A549 (cell line): ENCODE results near the gene TNNT2. TPM values are rescaled to one million over a fixed set of nuclear protein-coding genes. Genes with fewer than 3 reads are reported as not detected.

Experiments used
- ATAC-seq, 2 experiments: fragments of 200-7000 bp in 1 of 2; fragments of >200 bp in 1 of 2; cut with Nextera tagmentation in 1 of 2; cut with Tn5 transposase in 1 of 2; 3 replicates each; pipeline versions ENCODE4 v1.8.0 to v1.9.1; 2018 to 2020; ENCODE audit warnings: mild to moderate bottlenecking in 1 of 2, moderate library complexity in 1 of 2
- CTCF ChIA-PET: fragments of 300-600 bp; sonication (Branson Sonifier 250); formaldehyde crosslinking; extraction: SDS; loops from one replicate; lab custom pipeline; 2021; ENCODE audit warnings: antibody characterized with exemption, inconsistent platforms; lab: Yijun Ruan, JAX
- POLR2A ChIA-PET: fragments of 350-600 bp; formaldehyde crosslinking; extraction: SDS; loops from one replicate; lab custom pipeline; 2021; ENCODE audit warnings: antibody characterized with exemption, inconsistent platforms; lab: Yijun Ruan, JAX
- DNase-seq, 2 experiments: peaks; one replicate each; pipeline versions ENCODE4 v3.0.0 to v3.0.0-alpha.2; 2011 to 2016; ENCODE audit warnings: low read depth in 1 of 2, low spot score in 1 of 2
- FAIRE-seq: peaks from 2 replicates; lab custom pipeline; 2011; peaks lifted over from hg19 to GRCh38; lab: Jason Lieb, UNC
- H3K27ac ChIP-seq, 2 experiments: fragments of >200 bp; sonication (Bioruptor Twin); formaldehyde crosslinking; 3 replicates each; pipeline ENCODE4 v1.5.1; 2016 to 2017
- H3K4me1 ChIP-seq: fragments of >200 bp; sonication (Bioruptor Twin); formaldehyde crosslinking; 3 replicates; pipeline ENCODE4 v1.6.1; 2016
- H3K4me2 ChIP-seq: fragments of >200 bp; sonication (Bioruptor Twin); formaldehyde crosslinking; 3 replicates; pipeline ENCODE4 v1.6.1; 2016
- H3K4me3 ChIP-seq: fragments of >200 bp; sonication (Bioruptor Twin); formaldehyde crosslinking; 3 replicates; pipeline ENCODE4 v1.5.1; 2016
- H3K9me3 ChIP-seq: fragments of >200 bp; sonication (Bioruptor Twin); formaldehyde crosslinking; 3 replicates; pipeline ENCODE4 v1.6.1; 2016
- BCL3 ChIP-seq: fragments of >200 bp; sonication (Bioruptor Twin); formaldehyde crosslinking; IDR thresholded peaks from 3 replicates; pipeline ENCODE4 v1.6.1; 2016
- BHLHE40 ChIP-seq: IDR thresholded peaks from 2 replicates; pipeline ENCODE4 v1.6.1; 2012; ENCODE audit warnings: low read depth, low read length, inconsistent platforms
- CBX2 ChIP-seq: fragments of 200-600 bp; sonication (generic); IDR thresholded peaks from 2 replicates; pipeline ENCODE4 v1.6.1; 2016; ENCODE audit warnings: low read depth, mild to moderate bottlenecking, borderline replicate concordance
- CBX8 ChIP-seq: fragments of 200-600 bp; sonication (generic); IDR thresholded peaks from 2 replicates; pipeline ENCODE4 v1.6.1; 2016
- CEBPB ChIP-seq, 2 experiments: fragments of >200 bp in 1 of 2; sonication (Bioruptor Twin) in 1 of 2; formaldehyde crosslinking in 1 of 2; IDR thresholded peaks; 2 replicates each; pipeline ENCODE4 v1.6.1; 2012 to 2016
- CHD2 ChIP-seq: fragments of 150-350 bp; IDR thresholded peaks from 2 replicates; pipeline ENCODE4 v1.6.1; 2014; ENCODE audit warnings: low read length; ENCODE audit not compliant: partially characterized antibody
- CHD4 ChIP-seq: fragments of 200-600 bp; sonication (generic); IDR thresholded peaks from 2 replicates; pipeline ENCODE4 v1.6.1; 2016; ENCODE audit warnings: antibody characterized with exemption, mild to moderate bottlenecking, borderline replicate concordance
- EHF ChIP-seq: fragments of 250-450 bp; sonication (Bioruptor Pico); IDR thresholded peaks from 2 replicates; pipeline ENCODE4 v1.5.0; 2020; ENCODE audit warnings: mild to moderate bottlenecking
- EP300 ChIP-seq, 2 experiments: fragments of >200 bp; sonication (Bioruptor Twin); formaldehyde crosslinking; IDR thresholded peaks; 2 replicates in 1 of 2; 3 replicates in 1 of 2; pipeline ENCODE4 v1.6.1; 2016 to 2017
- FOSL2 ChIP-seq, 2 experiments: fragments of 450-650 bp in 1 of 2; fragments of >200 bp in 1 of 2; sonication (Bioruptor Twin) in 1 of 2; formaldehyde crosslinking; IDR thresholded peaks; 2 replicates each; pipeline versions ENCODE4 v1.5.0 to v1.6.1; 2016 to 2020; ENCODE audit warnings: mild to moderate bottlenecking in 1 of 2, moderate library complexity in 1 of 2
- GATA3 ChIP-seq: IDR thresholded peaks from 2 replicates; pipeline ENCODE4 v1.6.1; 2012; ENCODE audit warnings: borderline replicate concordance
- HDAC2 ChIP-seq: fragments of 200-600 bp; sonication (generic); IDR thresholded peaks from 2 replicates; pipeline ENCODE4 v1.6.1; 2016
- HEYL ChIP-seq: fragments of 250-450 bp; sonication (Bioruptor Pico); IDR thresholded peaks from 2 replicates; pipeline ENCODE4 v1.8.0; 2021; ENCODE audit warnings: mild to moderate bottlenecking, moderate library complexity
- HOXA7 ChIP-seq: fragments of 250-450 bp; sonication (Bioruptor Pico); IDR thresholded peaks from 2 replicates; pipeline ENCODE4 v1.5.0; 2020; ENCODE audit warnings: mild to moderate bottlenecking, moderate library complexity
- JUN ChIP-seq, 2 experiments: fragments of >200 bp; sonication (Bioruptor Twin); formaldehyde crosslinking; IDR thresholded peaks; 2 replicates in 1 of 2; 3 replicates in 1 of 2; pipeline ENCODE4 v1.6.1; 2016 to 2017
- JUNB ChIP-seq: fragments of >200 bp; sonication (Bioruptor Twin); formaldehyde crosslinking; IDR thresholded peaks from 2 replicates; pipeline ENCODE4 v1.6.1; 2016
- MAX ChIP-seq: IDR thresholded peaks from 2 replicates; pipeline ENCODE4 v1.6.1; 2012
- NFE2L2 ChIP-seq: fragments of 150-350 bp; conservative IDR thresholded peaks from 2 replicates; pipeline ENCODE4 v1.6.1; 2014; ENCODE audit warnings: low read length
- NR3C1 ChIP-seq: fragments of >200 bp; sonication (Bioruptor Twin); formaldehyde crosslinking; IDR thresholded peaks from 3 replicates; pipeline ENCODE4 v1.6.1; 2017
- PBX3 ChIP-seq: IDR thresholded peaks from 2 replicates; pipeline ENCODE4 v1.6.1; 2012
- PHF8 ChIP-seq: fragments of 200-600 bp; sonication (generic); IDR thresholded peaks from 2 replicates; pipeline ENCODE4 v1.6.1; 2016; ENCODE audit warnings: low read depth, mild to moderate bottlenecking, antibody characterized with exemption, moderate library complexity, borderline replicate concordance
- POLR2A ChIP-seq: IDR thresholded peaks from 2 replicates; pipeline ENCODE4 v1.6.1; 2012; ENCODE audit warnings: mild to moderate bottlenecking, low read length
- RNF2 ChIP-seq: fragments of 200-600 bp; sonication (generic); IDR thresholded peaks from 2 replicates; pipeline ENCODE4 v1.6.1; 2016; ENCODE audit warnings: low read depth, mild to moderate bottlenecking, antibody characterized with exemption, moderate library complexity, borderline replicate concordance
- SMC3 ChIP-seq: fragments of >200 bp; sonication (Bioruptor Twin); formaldehyde crosslinking; IDR thresholded peaks from 3 replicates; pipeline ENCODE4 v1.6.1; 2018; ENCODE audit warnings: inconsistent platforms
- TFCP2L1 ChIP-seq: fragments of 250-450 bp; sonication (Bioruptor Pico); IDR thresholded peaks from 2 replicates; pipeline ENCODE4 v1.5.0; 2021; ENCODE audit warnings: mild to moderate bottlenecking
- ZC3H11A ChIP-seq: fragments of 450-650 bp; IDR thresholded peaks from 2 replicates; pipeline ENCODE4 v1.6.1; 2014; ENCODE audit warnings: antibody characterized with exemption, mild to moderate bottlenecking
- ZFP36 ChIP-seq: fragments of 450-650 bp; IDR thresholded peaks from 2 replicates; pipeline ENCODE4 v1.6.1; 2014; ENCODE audit warnings: borderline replicate concordance; ENCODE audit not compliant: partially characterized antibody
- WGBS: methylation state at CpG from one replicate; pipeline ENCODE4 v1.1.6; 2017; ENCODE audit errors: missing lambda C conversion rate; 5-methylcytosine and 5-hydroxymethylcytosine counted together
- polyA plus RNA-seq, 4 experiments: library from polyadenylated mRNA; depleted of rRNA in 3 of 4; stranded (reverse); fragments of >200 nt; fragmentation: RNase III in 1 of 4; extraction: RNeasy Plus Mini Kit Qiagen cat#74134 plus additional on column Dnase treatment in 1 of 4; gene quantifications; 2 replicates in 3 of 4; 3 replicates in 1 of 4; pipeline ENCODE4 v1.2.3, GENCODE V29; 2011 to 2017
- TF ChIP-seq, protein P1 (sequence below): fragments of 250-450 bp; sonication (Bioruptor Pico); IDR thresholded peaks from 2 replicates; pipeline ENCODE4 v1.5.0; 2020; ENCODE audit warnings: low read depth, mild to moderate bottlenecking, moderate library complexity
- TF ChIP-seq, protein P2 (sequence below): IDR thresholded peaks from 2 replicates; pipeline ENCODE4 v1.6.1; 2012; ENCODE audit warnings: low read depth, borderline replicate concordance
- TF ChIP-seq, protein P3 (sequence below): fragments of 250-450 bp; sonication (Bioruptor Pico); IDR thresholded peaks from 2 replicates; pipeline ENCODE4 v1.5.0; 2021; ENCODE audit warnings: mild to moderate bottlenecking, moderate library complexity, borderline replicate concordance

The TNNT2 gene
- polyA plus RNA-seq, 2 of the 4 experiments (the other 2 are of a cell fraction): 0.09 TPM; not detected in 1

- Histone ChIP-seq H3K4me2 (peak overlapping the region; percentile 72), H3K4me1 (peaks cover 66% of the 10 kb centered on the region), H3K27ac (peak overlapping the region; percentile 90 to 92), H3K9me3 (no peaks in the 10 kb centered on the region), H3K4me3 (no peak overlapping the region)
- peak; percentile 5 to 16; a peak in 3 of 6 replicates for ATAC-seq
- CTCF ChIA-PET: interaction anchor here (0.9 to 19.4 kb wide), 8 partner anchors 9 to 143 kb away, joined by 3 to 334 read pairs (median 6); partner anchors contain the start of gene LAD1
- DNase-seq: peak in 1 of 2 experiments; percentile 19
- no peak for FAIRE-seq
- 71% methylated on average over 2 of the region's 2 CpGs for WGBS
- POLR2A ChIA-PET: interaction anchor here (1.6 kb wide), 1 partner anchor 71 kb away, joined by 4 read pairs; the partner anchor contains the start of gene PHLDA3
- TF ChIP-seq RNF2: no peak
- no peak for TF ChIP-seq SMC3
- TF ChIP-seq POLR2A: no peak
- TF ChIP-seq BCL3: no peak
- no peak for TF ChIP-seq PHF8
- no peak for TF ChIP-seq CBX2
- no peak for TF ChIP-seq CHD2
- TF ChIP-seq, protein P1, sequence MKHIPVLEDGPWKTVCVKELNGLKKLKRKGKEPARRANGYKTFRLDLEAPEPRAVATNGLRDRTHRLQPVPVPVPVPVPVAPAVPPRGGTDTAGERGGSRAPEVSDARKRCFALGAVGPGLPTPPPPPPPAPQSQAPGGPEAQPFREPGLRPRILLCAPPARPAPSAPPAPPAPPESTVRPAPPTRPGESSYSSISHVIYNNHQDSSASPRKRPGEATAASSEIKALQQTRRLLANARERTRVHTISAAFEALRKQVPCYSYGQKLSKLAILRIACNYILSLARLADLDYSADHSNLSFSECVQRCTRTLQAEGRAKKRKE (CRISPR knock-in tag): no peak
- TF ChIP-seq BHLHE40: no peak
- TF ChIP-seq CEBPB (IDR thresholded peaks at IDR 0.05): no peak
- TF ChIP-seq EHF (CRISPR knock-in tag): no peak
- no peak for TF ChIP-seq EP300 (IDR thresholded peaks at IDR 0.05)
- TF ChIP-seq MAX: no peak
- no peak for TF ChIP-seq ZFP36
- TF ChIP-seq NR3C1: no peak
- TF ChIP-seq HOXA7: no peak
- TF ChIP-seq CBX8: no peak
- TF ChIP-seq PBX3: no peak
- TF ChIP-seq TFCP2L1 (CRISPR knock-in tag): no peak
- no peak for TF ChIP-seq HDAC2
- TF ChIP-seq, all 56 proteins: peak for 0
Measured at GRCh38 chr1:201397675-201398074, 20.2 kb upstream of the TNNT2 start.

- CTCF ChIA-PET: interaction anchor here (0.6 to 19.4 kb wide), 11 partner anchors 9 to 143 kb away, joined by 3 to 334 read pairs (median 7); partner anchors contain the start of gene LAD1
- peaks cover 68% of the 10 kb centered on the region for H3K4me1 ChIP-seq
- ATAC-seq: peak; percentile 88 to 90
- TF ChIP-seq JUN (IDR thresholded peaks at IDR 0.05) (peak in 1 of 2 experiments; percentile 78; a peak in 3 of 5 replicates), JUNB (peak; percentile 48; the same call in 1 of the 2 replicates), GATA3 (peak; percentile 62), MAX (peak; percentile 67), NFE2L2 (0 out of 2 replicates have a peak, but pooled peaks have one; percentile 9), CHD4 (no peak), FOSL2 (IDR thresholded peaks at IDR 0.05) (peak; percentile 56; the same call in 1 of the 2 replicates), FOSL2 (CRISPR knock-in tag; IDR thresholded peaks at IDR 0.05) (peak; percentile 92), EP300 (IDR thresholded peaks at IDR 0.05) (peak in 1 of 2 experiments; percentile 72; a peak in 2 of 5 replicates), HEYL (CRISPR knock-in tag) (no peak), ZC3H11A (no peak), POLR2A (no peak), PHF8 (no peak), SMC3 (no peak), BCL3 (0 out of 3 replicates have a peak, but pooled peaks have one; percentile 8)
- TF ChIP-seq, protein P2, sequence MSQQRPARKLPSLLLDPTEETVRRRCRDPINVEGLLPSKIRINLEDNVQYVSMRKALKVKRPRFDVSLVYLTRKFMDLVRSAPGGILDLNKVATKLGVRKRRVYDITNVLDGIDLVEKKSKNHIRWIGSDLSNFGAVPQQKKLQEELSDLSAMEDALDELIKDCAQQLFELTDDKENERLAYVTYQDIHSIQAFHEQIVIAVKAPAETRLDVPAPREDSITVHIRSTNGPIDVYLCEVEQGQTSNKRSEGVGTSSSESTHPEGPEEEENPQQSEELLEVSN: peak; percentile 31; the same call in 1 of the 2 replicates
- TF ChIP-seq, protein P3, sequence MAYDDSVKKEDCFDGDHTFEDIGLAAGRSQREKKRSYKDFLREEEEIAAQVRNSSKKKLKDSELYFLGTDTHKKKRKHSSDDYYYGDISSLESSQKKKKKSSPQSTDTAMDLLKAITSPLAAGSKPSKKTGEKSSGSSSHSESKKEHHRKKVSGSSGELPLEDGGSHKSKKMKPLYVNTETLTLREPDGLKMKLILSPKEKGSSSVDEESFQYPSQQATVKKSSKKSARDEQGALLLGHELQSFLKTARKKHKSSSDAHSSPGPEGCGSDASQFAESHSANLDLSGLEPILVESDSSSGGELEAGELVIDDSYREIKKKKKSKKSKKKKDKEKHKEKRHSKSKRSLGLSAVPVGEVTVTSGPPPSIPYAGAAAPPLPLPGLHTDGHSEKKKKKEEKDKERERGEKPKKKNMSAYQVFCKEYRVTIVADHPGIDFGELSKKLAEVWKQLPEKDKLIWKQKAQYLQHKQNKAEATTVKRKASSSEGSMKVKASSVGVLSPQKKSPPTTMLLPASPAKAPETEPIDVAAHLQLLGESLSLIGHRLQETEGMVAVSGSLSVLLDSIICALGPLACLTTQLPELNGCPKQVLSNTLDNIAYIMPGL: no peak
Measured at GRCh38 chr1:201396861-201397464, 19.5 kb upstream of the TNNT2 start.

More at GRCh38 chr1:201396861-201397464, 19.5 kb upstream of the TNNT2 start:
- Histone ChIP-seq H3K9me3 (no peaks in the 10 kb centered on the region), H3K27ac (peak overlapping the region; percentile 90 to 92), H3K4me2 (peak overlapping the region; percentile 72), H3K4me3 (no peak overlapping the region)
- 2% methylated on average over 5 of the region's 10 CpGs for WGBS
- FAIRE-seq (no peak), DNase-seq (peak; percentile 81 to 86)
- POLR2A ChIA-PET: interaction anchor here (1.5 to 1.6 kb wide), 2 partner anchors 9 to 72 kb away, joined by 3 to 4 read pairs; partner anchors contain the start of gene PHLDA3
